ENCODE data around the gene RAB5B. TPM values are rescaled to one million over a fixed set of nuclear protein-coding genes. Genes with fewer than 3 reads are reported as not detected.
A peak's percentile ranks its signal among the peaks of the same experiment; 100 is the strongest.
"Not testable (repeated sequence)": the region's sequence is repeated elsewhere in the genome, so short reads cannot be mapped to it uniquely, and the experiment has no call there.

Gene RAB5B
- total RNA-seq, 3 donors from 2014 or later (not counting 1 experiment from before 2014, with no cell fraction given): 69.4 to 80.0 (median 78.2) TPM

DNA sequence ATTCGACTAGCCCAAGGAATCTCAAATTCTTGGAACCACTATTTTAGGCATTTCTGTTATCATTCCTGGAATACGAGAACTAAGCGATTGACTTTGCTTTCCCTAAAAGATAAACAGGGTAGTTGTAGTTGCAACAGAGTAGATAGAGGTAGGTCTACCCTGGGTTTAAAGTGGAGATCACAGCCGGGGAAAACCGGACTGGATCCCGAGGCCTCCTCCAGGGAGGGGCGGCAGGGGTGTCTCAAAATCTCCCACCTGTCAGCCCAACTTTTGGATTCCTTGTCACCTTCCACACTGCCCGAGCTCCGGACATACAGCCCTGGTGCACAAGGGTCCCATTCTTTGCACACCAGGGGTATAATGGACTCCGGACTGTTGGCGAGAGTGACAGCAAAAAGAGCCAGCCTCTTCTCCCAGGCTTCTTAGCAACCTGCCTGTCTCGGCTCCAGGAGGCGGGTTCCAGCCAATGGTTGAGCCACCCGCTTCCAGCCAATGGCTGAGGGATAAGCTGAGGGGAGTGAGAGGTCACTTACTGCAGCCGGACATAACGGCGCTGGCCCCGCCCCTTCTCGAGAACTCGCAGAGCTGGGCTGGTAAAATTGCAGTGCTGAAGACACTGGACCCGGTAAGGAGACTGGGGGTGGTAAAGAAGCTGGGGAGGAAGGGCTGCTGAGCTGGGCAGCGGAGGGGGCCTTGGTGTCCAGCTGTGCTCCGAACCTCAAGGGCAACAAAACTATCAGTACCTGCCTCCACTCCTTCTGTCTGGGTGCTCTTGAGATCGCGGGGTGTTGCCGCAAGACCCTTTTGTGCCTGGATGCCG lies 23.0 kb downstream of the RAB5B start, which contains the start of gene SUOX:
SUOX (plus strand) TSS at position 562 of the 820 bp plus-strand sequence. CDS start 4,946 bp downstream, outside the sequence.
- Histone ChIP-seq H3K27me3 (ENCODE audit: control insufficient read depth, insufficient read depth, low read length) (no peaks in the 10 kb centered on the region), H3K4me1 (ENCODE audit: control insufficient read depth, insufficient read depth, low read length) (peaks cover 21% of the 10 kb centered on the region), H3K27ac (ENCODE audit: low read length) (peak within 1 kb of the TSS; percentile 15), H3K36me3 (ENCODE audit: control insufficient read depth, insufficient read depth, low read length) (peaks cover 25% of the 10 kb centered on the region), H3K9me3 (ENCODE audit: control insufficient read depth, insufficient read depth, low read length) (no peaks in the 10 kb centered on the region), H3K4me3 (ENCODE audit: low read length) (peak within 1 kb of the TSS; percentile 42)
- Mint-ChIP-seq H3K27ac (peak within 1 kb of the TSS; percentile 65 to 84), H3K4me3 (peak within 1 kb of the TSS; percentile 89), H3K36me3 (peaks cover 8% of the 10 kb centered on the region), H3K9me3 (no peaks in the 10 kb centered on the region), H3K4me1 (peaks cover 14 to 20% of the 10 kb centered on the region in 2 donors), H3K27me3 (ENCODE audit: low read depth in 2 of 2) (no peaks in the 10 kb centered on the region)
- TF ChIP-seq, protein P1, sequence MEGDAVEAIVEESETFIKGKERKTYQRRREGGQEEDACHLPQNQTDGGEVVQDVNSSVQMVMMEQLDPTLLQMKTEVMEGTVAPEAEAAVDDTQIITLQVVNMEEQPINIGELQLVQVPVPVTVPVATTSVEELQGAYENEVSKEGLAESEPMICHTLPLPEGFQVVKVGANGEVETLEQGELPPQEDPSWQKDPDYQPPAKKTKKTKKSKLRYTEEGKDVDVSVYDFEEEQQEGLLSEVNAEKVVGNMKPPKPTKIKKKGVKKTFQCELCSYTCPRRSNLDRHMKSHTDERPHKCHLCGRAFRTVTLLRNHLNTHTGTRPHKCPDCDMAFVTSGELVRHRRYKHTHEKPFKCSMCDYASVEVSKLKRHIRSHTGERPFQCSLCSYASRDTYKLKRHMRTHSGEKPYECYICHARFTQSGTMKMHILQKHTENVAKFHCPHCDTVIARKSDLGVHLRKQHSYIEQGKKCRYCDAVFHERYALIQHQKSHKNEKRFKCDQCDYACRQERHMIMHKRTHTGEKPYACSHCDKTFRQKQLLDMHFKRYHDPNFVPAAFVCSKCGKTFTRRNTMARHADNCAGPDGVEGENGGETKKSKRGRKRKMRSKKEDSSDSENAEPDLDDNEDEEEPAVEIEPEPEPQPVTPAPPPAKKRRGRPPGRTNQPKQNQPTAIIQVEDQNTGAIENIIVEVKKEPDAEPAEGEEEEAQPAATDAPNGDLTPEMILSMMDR (IDR thresholded peaks at IDR 0.05): no peak
- DNase-seq (peak; percentile 39 to 57), ATAC-seq (peak; percentile 93)
- WGBS (ENCODE audit: insufficient coverage): 8% methylated on average over 27 of the region's 27 CpGs
- intact Hi-C loops (cut with micrococcal nuclease): loop anchor here (1.0 to 2.0 kb wide), 3 partner anchors 32 to 107 kb away; partner anchors contain the start of genes PA2G4 and RPS26

DNA sequence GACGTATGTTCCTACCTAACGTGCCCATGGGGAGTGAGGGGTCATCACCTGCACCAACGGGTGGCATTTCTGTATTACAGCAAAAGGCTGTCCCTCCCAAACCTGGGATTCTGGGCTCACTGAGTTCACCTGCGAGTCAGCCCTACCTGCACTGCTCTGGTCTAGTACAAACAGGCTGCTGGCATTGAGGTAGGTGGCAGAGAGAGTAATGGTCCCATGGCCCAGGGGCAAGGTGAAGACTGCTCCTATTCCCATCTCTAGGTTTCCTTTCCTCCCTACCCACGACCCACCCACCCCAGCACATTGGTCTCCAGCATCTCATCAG lies 23.6 kb downstream of the RAB5B start:
- no peaks in the 10 kb centered on the region for H3K27me3 ChIP-seq (ENCODE audit: control insufficient read depth, insufficient read depth, low read length)
- Mint-ChIP-seq H3K4me3 (peak overlapping the region; percentile 89), H3K9me3 (no peaks in the 10 kb centered on the region), H3K4me1 (peaks cover 14 to 20% of the 10 kb centered on the region in 2 donors), H3K36me3 (peaks cover 2% of the 10 kb centered on the region), H3K27me3 (ENCODE audit: low read depth in 2 of 2) (no peaks in the 10 kb centered on the region), H3K27ac (peak overlapping the region; percentile 65 to 84)
- H3K4me3 ChIP-seq (ENCODE audit: low read length): peak overlapping the region; percentile 42
- 6% methylated on average over 5 of the region's 5 CpGs for WGBS (ENCODE audit: insufficient coverage)
- ATAC-seq: peak in 1 of 3 donors; percentile 10
- peaks cover 20% of the 10 kb centered on the region for H3K36me3 ChIP-seq (ENCODE audit: control insufficient read depth, insufficient read depth, low read length)
- H3K4me1 ChIP-seq (ENCODE audit: control insufficient read depth, insufficient read depth, low read length): peaks cover 21% of the 10 kb centered on the region
- TF ChIP-seq, protein P1 (IDR thresholded peaks at IDR 0.05): no peak
- no peaks in the 10 kb centered on the region for H3K9me3 ChIP-seq (ENCODE audit: control insufficient read depth, insufficient read depth, low read length)
- DNase-seq: no peak
- no peak overlapping the region for H3K27ac ChIP-seq (ENCODE audit: low read length)
- intact Hi-C loops (cut with micrococcal nuclease): loop anchor here (2.0 kb wide), 2 partner anchors 31 to 43 kb away; partner anchors contain the start of gene RPS26

DNA sequence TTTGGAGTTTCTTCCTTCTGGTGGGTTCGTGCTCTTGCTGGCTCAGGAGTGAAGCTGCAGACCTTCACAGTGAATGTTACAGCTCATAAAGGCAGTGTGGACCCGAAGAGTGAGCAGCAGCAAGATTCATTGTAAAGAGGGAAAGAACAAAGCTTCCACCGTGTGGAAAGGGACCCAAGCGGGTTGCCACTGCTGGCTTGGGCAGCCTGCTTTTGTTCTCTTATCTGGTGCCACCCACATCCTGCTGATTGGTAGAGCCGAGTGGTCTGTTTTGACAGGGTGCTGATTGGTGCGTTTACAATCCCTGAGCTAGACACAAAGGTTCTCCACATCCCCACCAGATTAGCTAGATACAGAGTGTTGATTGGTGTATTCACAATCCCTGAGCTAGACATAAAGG lies 25.6 kb downstream of the RAB5B start:
- ATAC-seq; H3K9me3 Mint-ChIP-seq; H3K27ac Mint-ChIP-seq; H3K9me3 ChIP-seq (ENCODE audit: control insufficient read depth, insufficient read depth, low read length); H3K27me3 Mint-ChIP-seq (ENCODE audit: low read depth in 2 of 2); H3K27ac ChIP-seq (ENCODE audit: low read length); H3K36me3 ChIP-seq (ENCODE audit: control insufficient read depth, insufficient read depth, low read length); H3K4me3 Mint-ChIP-seq; H3K27me3 ChIP-seq (ENCODE audit: control insufficient read depth, insufficient read depth, low read length); H3K4me3 ChIP-seq (ENCODE audit: low read length); intact Hi-C loops (cut with micrococcal nuclease); DNase-seq; H3K36me3 Mint-ChIP-seq: not testable (repeated sequence)
- H3K4me1 ChIP-seq (ENCODE audit: control insufficient read depth, insufficient read depth, low read length): peaks cover 21% of the 10 kb centered on the region
- peaks cover 14 to 20% of the 10 kb centered on the region in 2 donors for H3K4me1 Mint-ChIP-seq
- 70% methylated on average over 3 of the region's 6 CpGs for WGBS (ENCODE audit: insufficient coverage)

DNA sequence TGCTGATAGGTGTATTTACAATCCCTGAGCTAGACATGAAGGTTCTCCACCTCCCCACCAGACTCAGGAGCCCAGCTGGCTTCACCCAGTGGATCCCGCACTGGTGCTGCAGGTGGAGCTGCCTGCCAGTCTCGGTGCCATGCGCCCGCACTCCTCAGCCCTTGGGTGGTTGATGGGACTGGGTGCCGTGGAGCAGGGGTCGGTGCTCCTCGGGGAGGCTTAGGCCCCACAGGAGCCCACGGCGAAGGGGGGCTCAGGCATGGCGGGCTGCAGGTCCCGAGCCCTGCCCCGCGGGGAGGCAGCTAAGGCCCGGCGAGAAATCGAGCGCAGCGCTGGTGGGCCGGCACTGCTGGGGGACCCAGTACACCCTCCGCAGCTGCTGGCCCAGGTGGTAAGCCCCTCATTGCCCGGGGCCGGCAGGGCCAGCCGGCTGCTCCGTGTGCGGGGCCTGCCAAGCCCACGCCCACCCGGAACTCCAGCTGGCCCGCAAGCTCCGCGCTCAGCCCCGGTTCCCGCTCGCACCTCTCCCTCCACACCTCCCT lies 26.2 kb downstream of the RAB5B start:
- peaks cover 21% of the 10 kb centered on the region for H3K4me1 ChIP-seq (ENCODE audit: control insufficient read depth, insufficient read depth, low read length)
- H3K36me3 ChIP-seq (ENCODE audit: control insufficient read depth, insufficient read depth, low read length); H3K4me3 Mint-ChIP-seq; H3K27ac ChIP-seq (ENCODE audit: low read length); H3K9me3 ChIP-seq (ENCODE audit: control insufficient read depth, insufficient read depth, low read length); H3K4me3 ChIP-seq (ENCODE audit: low read length); DNase-seq; intact Hi-C loops (cut with micrococcal nuclease); H3K27me3 Mint-ChIP-seq (ENCODE audit: low read depth in 2 of 2); H3K9me3 Mint-ChIP-seq; H3K27ac Mint-ChIP-seq; H3K27me3 ChIP-seq (ENCODE audit: control insufficient read depth, insufficient read depth, low read length); ATAC-seq; H3K36me3 Mint-ChIP-seq: not testable (repeated sequence)
- WGBS (ENCODE audit: insufficient coverage): 97% methylated on average over 33 of the region's 33 CpGs
- H3K4me1 Mint-ChIP-seq: peaks cover 14 to 20% of the 10 kb centered on the region in 2 donors

Measured in natural killer cell (primary cell).